HEK293 (cell line): ENCODE results near the gene LIMK1.

ENCODE experiments used
- BCL6B ChIP-seq: fragments of 450-650 bp; formaldehyde crosslinking; IDR thresholded peaks from 2 replicates; pipeline ENCODE4 v1.5.1; 2017; ENCODE audit warnings: missing biosample characterization, missing genetic modification characterization
- PATZ1 ChIP-seq: fragments of 450-650 bp; formaldehyde crosslinking; IDR thresholded peaks from 2 replicates; pipeline ENCODE4 v1.5.1; 2016; ENCODE audit warnings: missing biosample characterization, missing genetic modification characterization
- ZBTB6 ChIP-seq: fragments of 450-650 bp; formaldehyde crosslinking; IDR thresholded peaks from 2 replicates; pipeline ENCODE4 v1.5.1; 2017; ENCODE audit warnings: missing biosample characterization, missing genetic modification characterization
- ZNF211 ChIP-seq: fragments of 450-650 bp; formaldehyde crosslinking; IDR thresholded peaks from 2 replicates; pipeline ENCODE4 v1.5.1; 2016; ENCODE audit warnings: low read depth, missing biosample characterization, missing genetic modification characterization
- ZNF221 ChIP-seq: fragments of 450-650 bp; formaldehyde crosslinking; IDR thresholded peaks from 2 replicates; pipeline ENCODE4 v1.5.1; 2017; ENCODE audit warnings: missing biosample characterization, missing genetic modification characterization, borderline replicate concordance
- ZNF24 ChIP-seq: fragments of 450-650 bp; formaldehyde crosslinking; IDR thresholded peaks from 2 replicates; pipeline ENCODE4 v1.5.1; 2016; ENCODE audit warnings: missing biosample characterization, missing genetic modification characterization
- ZNF280D ChIP-seq: fragments of 450-650 bp; formaldehyde crosslinking; IDR thresholded peaks from 2 replicates; pipeline ENCODE4 v1.5.1; 2016; ENCODE audit warnings: missing biosample characterization, missing genetic modification characterization
- ZNF335 ChIP-seq: fragments of 450-650 bp; formaldehyde crosslinking; conservative IDR thresholded peaks from 2 replicates; pipeline ENCODE4 v1.5.1; 2016; ENCODE audit warnings: missing biosample characterization, missing genetic modification characterization
- ZNF350 ChIP-seq: fragments of 450-650 bp; formaldehyde crosslinking; IDR thresholded peaks from 2 replicates; pipeline ENCODE4 v1.5.0; 2017; ENCODE audit warnings: missing biosample characterization, mild to moderate bottlenecking, missing genetic modification characterization
- ZNF48 ChIP-seq: fragments of 450-650 bp; formaldehyde crosslinking; IDR thresholded peaks from 2 replicates; pipeline ENCODE4 v1.5.1; 2016; ENCODE audit warnings: missing biosample characterization, missing genetic modification characterization
- ZNF624 ChIP-seq: fragments of 450-650 bp; formaldehyde crosslinking; IDR thresholded peaks from 2 replicates; pipeline ENCODE4 v1.5.1; 2017; ENCODE audit warnings: missing biosample characterization, missing genetic modification characterization
- ZNF626 ChIP-seq: fragments of 450-650 bp; sonication (Bioruptor Pico); formaldehyde crosslinking; IDR thresholded peaks from 2 replicates; pipeline ENCODE4 v1.5.1; 2018; ENCODE audit warnings: missing biosample characterization, missing genetic modification characterization, inconsistent platforms
- ZNF654 ChIP-seq: fragments of 450-650 bp; formaldehyde crosslinking; IDR thresholded peaks from 2 replicates; pipeline ENCODE4 v1.5.1; 2016; ENCODE audit warnings: low read depth, missing biosample characterization, missing genetic modification characterization
- ZNF768 ChIP-seq: fragments of 450-650 bp; formaldehyde crosslinking; IDR thresholded peaks from 2 replicates; pipeline ENCODE4 v1.5.1; 2018; ENCODE audit warnings: missing biosample characterization, mild to moderate bottlenecking, missing genetic modification characterization
- ZNF777 ChIP-seq: fragments of 450-650 bp; formaldehyde crosslinking; IDR thresholded peaks from 2 replicates; pipeline ENCODE4 v1.5.1; 2017; ENCODE audit warnings: missing biosample characterization, missing genetic modification characterization, borderline replicate concordance
- ZNF830 ChIP-seq: fragments of 450-650 bp; IDR thresholded peaks from 2 replicates; pipeline ENCODE4 v1.5.0; 2018; ENCODE audit warnings: missing biosample characterization, missing genetic modification characterization, low read depth, mild to moderate bottlenecking, moderate library complexity
- ZNF837 ChIP-seq: fragments of 450-650 bp; formaldehyde crosslinking; IDR thresholded peaks from 2 replicates; pipeline ENCODE4 v1.5.1; 2016; ENCODE audit warnings: missing biosample characterization, missing genetic modification characterization
- ZXDB ChIP-seq: fragments of 450-650 bp; formaldehyde crosslinking; IDR thresholded peaks from 2 replicates; pipeline ENCODE4 v1.5.1; 2016; ENCODE audit warnings: missing biosample characterization, missing genetic modification characterization
- TF ChIP-seq, protein P1 (sequence below): fragments of 450-650 bp; formaldehyde crosslinking; conservative IDR thresholded peaks from 2 replicates; pipeline ENCODE4 v1.5.1; 2016; ENCODE audit warnings: low read depth, missing biosample characterization, missing genetic modification characterization
- TF ChIP-seq, protein P2 (sequence below): fragments of 450-650 bp; formaldehyde crosslinking; IDR thresholded peaks from 2 replicates; pipeline ENCODE4 v1.5.1; 2017; ENCODE audit warnings: missing biosample characterization, missing genetic modification characterization
- TF ChIP-seq, protein P3 (sequence below): fragments of 450-650 bp; formaldehyde crosslinking; IDR thresholded peaks from 2 replicates; pipeline ENCODE4 v1.5.1; 2016; ENCODE audit warnings: missing biosample characterization, missing genetic modification characterization
- TF ChIP-seq, protein P4 (sequence below): fragments of 450-650 bp; formaldehyde crosslinking; IDR thresholded peaks from 2 replicates; pipeline ENCODE4 v1.5.1; 2016; ENCODE audit warnings: missing biosample characterization, missing genetic modification characterization, low read depth

The LIMK1 gene

GRCh38 chr7:74083117-74083876 is at the start of gene LIMK1 (continued):
- no peak for TF ChIP-seq ZNF280D (tag by site-specific recombination)
- TF ChIP-seq, protein P1, sequence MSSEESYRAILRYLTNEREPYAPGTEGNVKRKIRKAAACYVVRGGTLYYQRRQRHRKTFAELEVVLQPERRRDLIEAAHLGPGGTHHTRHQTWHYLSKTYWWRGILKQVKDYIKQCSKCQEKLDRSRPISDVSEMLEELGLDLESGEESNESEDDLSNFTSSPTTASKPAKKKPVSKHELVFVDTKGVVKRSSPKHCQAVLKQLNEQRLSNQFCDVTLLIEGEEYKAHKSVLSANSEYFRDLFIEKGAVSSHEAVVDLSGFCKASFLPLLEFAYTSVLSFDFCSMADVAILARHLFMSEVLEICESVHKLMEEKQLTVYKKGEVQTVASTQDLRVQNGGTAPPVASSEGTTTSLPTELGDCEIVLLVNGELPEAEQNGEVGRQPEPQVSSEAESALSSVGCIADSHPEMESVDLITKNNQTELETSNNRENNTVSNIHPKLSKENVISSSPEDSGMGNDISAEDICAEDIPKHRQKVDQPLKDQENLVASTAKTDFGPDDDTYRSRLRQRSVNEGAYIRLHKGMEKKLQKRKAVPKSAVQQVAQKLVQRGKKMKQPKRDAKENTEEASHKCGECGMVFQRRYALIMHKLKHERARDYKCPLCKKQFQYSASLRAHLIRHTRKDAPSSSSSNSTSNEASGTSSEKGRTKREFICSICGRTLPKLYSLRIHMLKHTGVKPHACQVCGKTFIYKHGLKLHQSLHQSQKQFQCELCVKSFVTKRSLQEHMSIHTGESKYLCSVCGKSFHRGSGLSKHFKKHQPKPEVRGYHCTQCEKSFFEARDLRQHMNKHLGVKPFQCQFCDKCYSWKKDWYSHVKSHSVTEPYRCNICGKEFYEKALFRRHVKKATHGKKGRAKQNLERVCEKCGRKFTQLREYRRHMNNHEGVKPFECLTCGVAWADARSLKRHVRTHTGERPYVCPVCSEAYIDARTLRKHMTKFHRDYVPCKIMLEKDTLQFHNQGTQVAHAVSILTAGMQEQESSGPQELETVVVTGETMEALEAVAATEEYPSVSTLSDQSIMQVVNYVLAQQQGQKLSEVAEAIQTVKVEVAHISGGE, result peak; percentile 39; the same call in 1 of the 2 replicates
- no peak for TF ChIP-seq ZNF221
- TF ChIP-seq ZNF626 (tag by site-specific recombination), result no peak
- TF ChIP-seq ZBTB6 (tag by site-specific recombination), result 0 out of 2 replicates have a peak, but pooled peaks have one; percentile 13
- no peak for TF ChIP-seq BCL6B (tag by site-specific recombination)
- TF ChIP-seq ZNF768, result no peak
- TF ChIP-seq ZNF350 (tag by site-specific recombination), result no peak
- peak; percentile 88 for TF ChIP-seq ZNF24 (tag by site-specific recombination)
- TF ChIP-seq ZNF654 (tag by site-specific recombination), result no peak
- TF ChIP-seq ZNF335 (tag by site-specific recombination), result peak; percentile 55
- TF ChIP-seq, protein P2, sequence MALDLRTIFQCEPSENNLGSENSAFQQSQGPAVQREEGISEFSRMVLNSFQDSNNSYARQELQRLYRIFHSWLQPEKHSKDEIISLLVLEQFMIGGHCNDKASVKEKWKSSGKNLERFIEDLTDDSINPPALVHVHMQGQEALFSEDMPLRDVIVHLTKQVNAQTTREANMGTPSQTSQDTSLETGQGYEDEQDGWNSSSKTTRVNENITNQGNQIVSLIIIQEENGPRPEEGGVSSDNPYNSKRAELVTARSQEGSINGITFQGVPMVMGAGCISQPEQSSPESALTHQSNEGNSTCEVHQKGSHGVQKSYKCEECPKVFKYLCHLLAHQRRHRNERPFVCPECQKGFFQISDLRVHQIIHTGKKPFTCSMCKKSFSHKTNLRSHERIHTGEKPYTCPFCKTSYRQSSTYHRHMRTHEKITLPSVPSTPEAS (tag by site-specific recombination), result no peak
- no peak for TF ChIP-seq ZNF48
- TF ChIP-seq ZXDB (tag by site-specific recombination), result 0 out of 2 replicates have a peak, but pooled peaks have one; percentile 31
- TF ChIP-seq ZNF624 (tag by site-specific recombination), result no peak
- TF ChIP-seq ZNF211 (tag by site-specific recombination), result no peak
- no peak for TF ChIP-seq ZNF777
- TF ChIP-seq PATZ1 (tag by site-specific recombination), result no peak
- no peak for TF ChIP-seq ZNF830 (tag by site-specific recombination)
- TF ChIP-seq, protein P3, sequence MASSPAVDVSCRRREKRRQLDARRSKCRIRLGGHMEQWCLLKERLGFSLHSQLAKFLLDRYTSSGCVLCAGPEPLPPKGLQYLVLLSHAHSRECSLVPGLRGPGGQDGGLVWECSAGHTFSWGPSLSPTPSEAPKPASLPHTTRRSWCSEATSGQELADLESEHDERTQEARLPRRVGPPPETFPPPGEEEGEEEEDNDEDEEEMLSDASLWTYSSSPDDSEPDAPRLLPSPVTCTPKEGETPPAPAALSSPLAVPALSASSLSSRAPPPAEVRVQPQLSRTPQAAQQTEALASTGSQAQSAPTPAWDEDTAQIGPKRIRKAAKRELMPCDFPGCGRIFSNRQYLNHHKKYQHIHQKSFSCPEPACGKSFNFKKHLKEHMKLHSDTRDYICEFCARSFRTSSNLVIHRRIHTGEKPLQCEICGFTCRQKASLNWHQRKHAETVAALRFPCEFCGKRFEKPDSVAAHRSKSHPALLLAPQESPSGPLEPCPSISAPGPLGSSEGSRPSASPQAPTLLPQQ (tag by site-specific recombination), result 0 out of 2 replicates have a peak, but pooled peaks have one; percentile 43
- no peak for TF ChIP-seq ZNF837
- TF ChIP-seq, protein P4, sequence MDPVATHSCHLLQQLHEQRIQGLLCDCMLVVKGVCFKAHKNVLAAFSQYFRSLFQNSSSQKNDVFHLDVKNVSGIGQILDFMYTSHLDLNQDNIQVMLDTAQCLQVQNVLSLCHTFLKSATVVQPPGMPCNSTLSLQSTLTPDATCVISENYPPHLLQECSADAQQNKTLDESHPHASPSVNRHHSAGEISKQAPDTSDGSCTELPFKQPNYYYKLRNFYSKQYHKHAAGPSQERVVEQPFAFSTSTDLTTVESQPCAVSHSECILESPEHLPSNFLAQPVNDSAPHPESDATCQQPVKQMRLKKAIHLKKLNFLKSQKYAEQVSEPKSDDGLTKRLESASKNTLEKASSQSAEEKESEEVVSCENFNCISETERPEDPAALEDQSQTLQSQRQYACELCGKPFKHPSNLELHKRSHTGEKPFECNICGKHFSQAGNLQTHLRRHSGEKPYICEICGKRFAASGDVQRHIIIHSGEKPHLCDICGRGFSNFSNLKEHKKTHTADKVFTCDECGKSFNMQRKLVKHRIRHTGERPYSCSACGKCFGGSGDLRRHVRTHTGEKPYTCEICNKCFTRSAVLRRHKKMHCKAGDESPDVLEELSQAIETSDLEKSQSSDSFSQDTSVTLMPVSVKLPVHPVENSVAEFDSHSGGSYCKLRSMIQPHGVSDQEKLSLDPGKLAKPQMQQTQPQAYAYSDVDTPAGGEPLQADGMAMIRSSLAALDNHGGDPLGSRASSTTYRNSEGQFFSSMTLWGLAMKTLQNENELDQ, result no peak
